ENCODE measurements around the gene RIMS3.

RIMS3 gene

GRCh38 chr1:40652979-40653378 lies 12.5 kb downstream of the RIMS3 start:
- DNase-seq: no peak

GRCh38 chr1:40652468-40652867 lies 13.0 kb downstream of the RIMS3 start:
- no peak for DNase-seq

DNA sequence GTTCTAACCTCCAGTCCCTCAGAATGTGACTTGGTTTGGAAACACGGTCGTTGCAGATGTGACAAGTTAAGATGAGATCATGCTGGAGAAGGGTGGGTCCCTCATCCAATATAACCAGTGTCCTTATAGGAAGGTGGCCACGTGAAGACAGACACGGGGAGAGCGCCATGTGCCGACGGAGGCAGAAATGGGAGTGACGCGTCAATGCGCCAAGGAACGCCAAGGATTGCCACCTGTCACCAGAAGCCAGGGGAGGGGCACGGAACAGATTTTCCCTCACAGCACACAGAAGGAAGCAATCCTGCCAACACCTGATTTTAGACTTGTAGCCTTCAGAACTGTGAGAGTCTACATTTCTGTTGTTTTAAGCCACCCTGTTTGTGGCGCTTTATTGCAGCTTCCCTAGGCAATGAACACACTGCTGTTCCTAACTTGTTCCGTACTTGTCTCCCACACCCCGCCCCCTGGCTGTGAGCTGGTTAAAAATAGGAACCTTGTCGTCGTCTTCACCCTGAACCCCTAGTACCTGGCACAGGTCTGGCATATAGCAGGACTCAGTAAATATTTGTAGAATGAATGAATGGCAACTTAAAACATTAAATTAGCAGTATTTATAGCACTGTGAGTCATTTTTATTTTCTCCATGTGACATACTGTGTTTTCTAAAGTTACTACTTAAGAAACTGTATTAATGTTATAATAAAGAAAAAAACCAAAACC lies 14.2 kb downstream of the RIMS3 start:
- DNase-seq: no peak

- no peak for DNase-seq
Observed at GRCh38 chr1:40650075-40650474, 15.4 kb downstream of the RIMS3 start.

DNA sequence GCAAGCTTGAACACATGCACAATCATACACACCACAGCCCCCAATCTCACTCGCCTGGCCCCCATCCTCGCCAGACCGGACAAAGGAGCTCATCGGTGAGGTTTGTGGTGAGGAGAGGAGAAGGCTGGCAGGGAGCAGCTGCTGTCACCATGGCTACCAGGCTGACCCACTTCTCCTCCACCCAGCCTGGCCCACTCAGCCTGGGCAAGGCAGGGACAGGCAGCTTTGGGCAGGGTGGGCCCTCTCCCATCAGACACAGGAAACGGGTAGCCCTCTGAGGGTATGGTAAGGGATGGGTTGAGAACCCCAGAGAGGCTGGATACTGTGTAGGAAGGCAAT lies 15.9 kb downstream of the RIMS3 start:
- DNase-seq: no peak

DNA sequence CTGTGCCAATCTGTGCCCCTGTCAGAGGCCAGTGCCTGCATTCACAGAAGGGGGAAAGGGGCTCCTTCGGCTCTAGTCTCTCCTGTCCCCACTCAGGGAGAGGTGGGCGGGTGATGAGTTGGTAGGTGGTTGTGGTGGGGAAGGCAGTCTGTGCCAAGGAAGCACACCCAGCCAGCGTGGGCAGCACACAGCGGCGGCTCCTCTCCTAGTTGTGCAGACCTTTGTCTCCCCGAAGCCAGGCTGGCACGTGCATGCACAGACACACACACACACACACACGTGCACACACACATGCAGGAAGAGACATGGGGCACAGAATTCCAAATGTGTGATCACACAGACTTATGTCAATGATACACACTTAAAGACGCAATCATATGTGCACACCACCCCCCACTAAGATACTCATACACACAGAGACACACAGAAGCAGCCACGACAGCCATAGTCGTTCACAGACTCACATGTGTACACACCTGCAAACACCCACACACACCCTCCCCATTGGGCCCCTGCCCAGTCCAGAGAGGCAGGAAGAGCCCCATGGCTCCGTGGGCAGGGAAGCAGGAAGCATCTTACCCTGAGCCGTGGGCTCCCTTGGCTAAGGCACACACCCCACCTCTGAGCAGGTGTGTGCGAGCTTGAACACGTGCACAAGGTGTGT lies 16.4 kb downstream of the RIMS3 start:
- DNase-seq: no peak

DNA sequence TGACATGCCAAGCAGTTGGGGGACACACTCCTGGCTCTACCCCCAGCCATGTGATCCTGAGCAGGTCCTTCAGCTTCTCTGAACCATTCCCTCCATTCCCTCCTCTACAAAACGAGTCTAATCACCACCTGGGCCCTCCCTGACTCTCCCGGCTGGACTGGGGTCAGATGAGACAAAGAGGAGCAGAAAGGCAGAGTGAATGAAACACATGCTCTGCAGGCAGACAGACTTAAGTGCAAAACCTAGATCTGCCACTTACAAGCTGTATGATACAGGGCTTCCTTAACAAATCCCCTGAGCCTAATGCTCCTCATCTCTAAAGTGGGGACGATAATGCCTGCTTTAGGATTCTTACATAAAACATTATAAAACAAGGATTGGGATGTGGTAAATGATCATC lies 17.3 kb downstream of the RIMS3 start:
- DNase-seq: no peak

GRCh38 chr1:40646315-40646714 lies 19.2 kb downstream of the RIMS3 start:
- DNase-seq: no peak

DNA sequence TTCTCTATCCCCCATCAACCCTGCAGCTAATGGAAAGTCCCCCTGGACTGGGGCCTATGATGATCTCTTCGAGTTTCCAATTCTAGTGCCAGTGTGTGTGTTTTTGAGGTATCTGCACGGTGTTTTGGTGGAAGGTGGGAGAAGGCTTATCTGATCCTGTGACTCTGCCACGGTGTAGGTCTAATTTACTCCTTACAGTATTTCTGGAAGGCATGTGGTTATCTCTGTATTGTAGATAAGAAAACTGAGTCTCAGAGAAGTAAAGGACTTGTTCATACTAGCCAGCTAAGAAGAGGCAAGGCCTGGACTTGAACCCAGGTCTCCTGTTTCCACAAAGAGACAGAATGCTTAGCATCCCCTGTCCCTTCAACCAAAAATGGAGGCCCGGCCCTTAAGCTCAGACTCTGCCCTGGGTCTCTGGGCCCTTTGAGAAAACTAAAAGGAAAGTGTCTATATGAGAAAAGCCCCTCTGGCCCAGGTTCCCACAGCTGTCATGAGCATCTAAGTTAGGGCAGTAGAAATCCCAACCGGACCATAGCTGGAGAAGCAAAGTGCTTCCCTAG lies 20.3 kb downstream of the RIMS3 start:
- DNase-seq: no peak

DNA sequence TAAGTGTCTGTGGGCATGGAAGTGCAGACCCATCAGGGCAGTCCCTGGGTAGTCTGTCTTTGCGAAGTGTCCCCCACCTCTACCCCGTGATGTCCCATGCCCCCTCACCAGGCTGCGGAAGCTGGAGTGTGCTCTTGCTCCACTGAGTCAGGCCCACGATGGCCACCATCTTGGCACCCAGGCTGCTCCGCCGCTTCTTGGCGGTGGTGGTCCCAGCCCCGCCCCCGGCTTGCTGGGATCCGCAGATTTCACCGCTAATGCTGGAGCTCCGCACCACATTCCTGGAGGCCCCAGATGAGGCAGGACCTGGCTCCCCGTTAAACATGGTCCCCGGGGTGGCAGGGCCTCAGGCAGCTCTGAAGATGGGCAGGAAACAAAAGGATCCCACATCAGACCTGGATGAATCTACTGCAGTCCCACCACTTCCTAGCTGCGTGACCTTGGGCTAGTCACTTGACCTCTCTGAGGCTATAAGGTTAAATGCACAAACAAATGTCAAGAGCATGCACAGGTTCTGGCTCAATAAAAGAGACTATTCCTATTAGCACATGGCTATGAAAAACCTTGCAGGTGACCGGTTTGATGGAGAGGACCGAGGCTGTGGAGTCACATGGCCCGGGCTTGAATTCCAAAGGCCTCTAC lies 23.8 kb downstream of the RIMS3 start:
- no peak for DNase-seq

DNA sequence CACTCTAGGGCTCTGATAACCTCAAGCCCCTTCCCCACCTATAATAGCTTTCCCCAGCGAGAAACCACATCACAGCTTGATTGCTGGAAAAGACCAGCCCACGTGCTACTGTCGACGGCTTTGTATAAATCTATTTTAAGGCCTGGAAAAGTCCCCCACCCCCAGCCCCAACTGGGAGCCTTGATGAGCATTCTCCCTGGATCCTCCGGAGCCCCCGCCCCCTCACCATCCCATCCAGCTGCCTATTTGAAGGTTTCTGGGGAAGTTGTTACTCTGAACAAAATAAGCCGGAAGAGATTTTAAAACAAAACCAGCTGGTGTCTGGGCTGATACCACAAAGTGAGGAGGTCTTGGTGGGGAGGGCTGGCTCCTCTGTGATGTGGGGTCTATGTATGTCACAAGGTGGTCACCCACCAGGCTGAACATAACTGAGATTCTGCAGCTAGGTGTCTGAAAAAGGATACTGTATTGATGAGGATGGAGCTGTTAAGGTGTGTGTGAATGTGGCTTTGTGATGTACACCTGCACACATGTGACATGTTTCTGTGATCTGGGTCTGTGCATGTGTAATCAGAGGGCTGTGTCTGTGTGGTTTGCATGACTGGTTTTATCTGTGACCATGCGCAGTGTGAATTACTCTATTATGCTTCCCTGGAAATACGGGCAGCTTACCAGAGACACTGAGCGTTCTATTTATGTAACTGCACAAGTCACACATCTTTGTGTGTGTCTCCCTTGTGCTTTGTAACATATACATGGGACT lies 25.0 kb downstream of the RIMS3 start:
- DNase-seq: no peak

DNA sequence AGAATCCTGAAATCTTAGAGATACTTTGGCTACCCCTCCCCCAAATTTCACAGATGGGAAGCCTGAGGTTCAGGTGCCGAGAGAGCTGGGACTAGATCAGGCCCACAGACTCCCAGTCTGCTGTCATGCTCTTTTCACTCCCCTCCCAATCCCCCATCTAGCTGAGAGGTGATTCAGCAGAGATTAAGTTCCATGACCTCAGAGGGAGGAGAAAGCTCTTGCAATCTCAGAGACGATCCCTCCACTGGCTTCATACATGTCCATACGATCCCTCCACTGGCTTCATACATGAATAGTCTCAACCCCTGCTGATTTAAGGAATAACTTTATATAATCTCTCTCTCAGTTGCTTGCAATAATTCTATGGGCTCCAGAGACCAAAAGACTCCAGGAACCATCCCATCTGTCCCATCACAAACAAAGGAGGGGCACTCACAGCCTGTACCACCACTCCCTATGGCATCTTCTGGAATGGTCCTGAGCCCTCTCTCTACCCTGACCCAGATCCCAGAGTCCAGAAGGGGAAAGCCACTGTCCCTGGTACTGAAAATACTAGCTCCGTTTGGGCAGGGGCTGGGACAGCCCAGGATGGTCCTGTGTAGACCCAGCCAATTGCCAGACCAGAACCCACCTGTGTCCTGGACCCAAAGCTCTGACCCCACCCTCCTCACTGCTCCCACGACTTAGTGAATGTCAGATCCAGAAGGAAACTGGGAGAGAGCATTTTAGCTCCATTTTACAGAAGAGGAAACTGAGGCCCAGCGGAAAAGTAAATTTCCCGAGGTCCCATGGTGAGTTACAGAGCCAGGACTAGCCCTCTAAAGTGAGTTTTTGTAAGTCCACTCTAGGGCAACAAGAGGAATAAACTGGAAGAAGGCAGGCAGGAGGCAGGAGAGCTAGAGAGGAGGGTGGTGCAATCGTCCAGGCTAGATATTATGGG lies 27.1 kb downstream of the RIMS3 start:
- DNase-seq: no peak

GRCh38 chr1:40637470-40638007 lies 27.9 kb downstream of the RIMS3 start:
- DNase-seq: no peak

DNA sequence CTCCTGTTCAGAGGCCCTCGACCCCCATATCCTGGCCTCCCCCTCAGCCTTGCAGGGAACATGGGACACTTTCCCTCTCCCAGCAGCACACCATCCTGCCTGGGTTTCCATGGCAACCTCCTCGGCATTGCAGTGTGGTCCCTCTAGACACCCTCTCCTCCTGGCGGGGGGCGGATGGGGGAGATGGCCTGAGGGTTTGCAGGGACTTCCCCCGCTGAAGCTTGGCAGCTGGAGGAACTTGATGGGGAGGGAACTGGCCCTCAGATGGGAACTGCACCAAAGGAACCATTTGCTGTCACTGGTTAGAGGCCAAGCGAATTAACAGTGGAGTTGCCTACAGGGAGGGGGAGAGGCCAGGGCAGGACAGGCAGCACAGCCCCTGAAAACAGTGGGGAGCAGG lies 28.7 kb downstream of the RIMS3 start:
- no peak for DNase-seq

DNA sequence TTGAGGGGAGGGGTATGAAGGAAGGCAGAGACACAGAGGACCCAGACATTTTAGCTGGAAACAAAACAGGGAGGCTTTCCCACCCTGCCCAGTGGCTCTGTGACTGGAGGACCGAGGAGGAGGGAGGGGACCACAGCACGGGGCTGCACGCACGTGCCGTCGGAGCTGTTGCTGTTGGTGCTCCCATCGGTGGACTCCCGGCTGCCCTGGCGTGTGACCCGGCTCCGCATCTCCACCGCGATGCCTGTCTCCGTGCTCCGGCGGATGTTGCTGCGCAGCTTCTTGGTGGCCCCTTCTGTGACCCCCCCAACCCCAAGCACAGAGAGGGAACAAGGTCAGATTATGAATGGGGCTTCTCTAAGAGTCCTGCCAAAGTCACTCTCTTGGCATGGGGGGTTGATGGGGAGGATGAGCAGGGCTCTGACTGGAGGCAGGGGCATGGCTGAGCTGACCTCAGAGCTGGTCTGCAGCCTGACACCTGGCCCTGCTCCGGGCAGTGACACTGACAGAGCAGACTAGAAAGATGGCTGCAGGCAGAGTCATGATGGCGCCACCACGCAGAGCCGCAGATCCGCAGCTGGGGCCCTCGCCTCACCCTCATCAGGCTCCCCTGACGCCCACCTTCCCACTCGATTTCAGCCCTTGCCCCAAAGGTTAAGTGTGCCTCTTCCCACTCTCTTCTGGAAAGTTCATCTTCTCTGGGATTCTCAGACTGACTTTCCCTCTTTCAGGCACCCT lies 29.6 kb downstream of the RIMS3 start:
- DNase-seq: no peak

GRCh38 chr1:40634901-40635655 lies 30.4 kb downstream of the RIMS3 start:
- no peak for DNase-seq

DNA sequence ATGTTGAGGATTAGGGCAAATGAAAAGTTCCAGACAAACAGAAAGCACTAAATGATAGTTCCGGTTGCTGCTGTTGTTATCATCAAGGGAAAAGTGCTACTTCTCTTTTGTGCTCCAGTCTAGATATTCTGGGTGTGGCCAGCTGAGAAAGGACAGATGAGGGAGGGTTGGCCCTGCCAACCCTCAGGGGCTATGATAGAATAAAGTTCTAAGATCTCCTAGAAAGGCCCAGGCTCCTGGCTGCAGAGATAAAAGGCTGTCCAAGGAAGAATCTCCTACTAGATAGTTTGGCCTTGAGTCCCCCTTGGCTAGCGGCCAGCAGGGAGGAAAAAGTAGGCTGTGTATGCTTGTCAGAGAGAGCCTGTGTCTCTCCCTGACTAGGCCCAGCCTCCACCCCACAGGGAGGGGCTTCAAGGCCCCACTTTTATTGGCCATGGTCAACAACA lies 31.5 kb downstream of the RIMS3 start:
- no peak for DNase-seq

DNA sequence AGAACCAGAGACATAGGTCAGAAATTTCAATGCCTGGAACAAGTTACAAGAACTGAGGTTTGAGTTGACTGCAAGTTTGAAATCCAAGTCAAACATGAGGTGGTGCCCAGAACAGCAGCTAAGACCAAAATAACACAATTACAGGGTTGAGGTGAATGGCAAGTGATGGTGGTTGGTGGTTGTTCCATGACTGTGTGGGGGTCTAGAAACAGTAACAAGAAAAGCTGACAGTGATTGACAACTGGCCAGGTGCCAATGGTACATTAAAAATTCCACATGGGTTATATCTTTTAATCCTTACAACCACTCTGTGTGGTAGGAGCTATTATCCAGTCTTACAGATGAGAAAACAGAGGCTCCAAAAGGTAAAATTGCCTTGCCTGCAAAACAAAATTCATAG lies 32.0 kb downstream of the RIMS3 start:
- no peak for DNase-seq

DNA sequence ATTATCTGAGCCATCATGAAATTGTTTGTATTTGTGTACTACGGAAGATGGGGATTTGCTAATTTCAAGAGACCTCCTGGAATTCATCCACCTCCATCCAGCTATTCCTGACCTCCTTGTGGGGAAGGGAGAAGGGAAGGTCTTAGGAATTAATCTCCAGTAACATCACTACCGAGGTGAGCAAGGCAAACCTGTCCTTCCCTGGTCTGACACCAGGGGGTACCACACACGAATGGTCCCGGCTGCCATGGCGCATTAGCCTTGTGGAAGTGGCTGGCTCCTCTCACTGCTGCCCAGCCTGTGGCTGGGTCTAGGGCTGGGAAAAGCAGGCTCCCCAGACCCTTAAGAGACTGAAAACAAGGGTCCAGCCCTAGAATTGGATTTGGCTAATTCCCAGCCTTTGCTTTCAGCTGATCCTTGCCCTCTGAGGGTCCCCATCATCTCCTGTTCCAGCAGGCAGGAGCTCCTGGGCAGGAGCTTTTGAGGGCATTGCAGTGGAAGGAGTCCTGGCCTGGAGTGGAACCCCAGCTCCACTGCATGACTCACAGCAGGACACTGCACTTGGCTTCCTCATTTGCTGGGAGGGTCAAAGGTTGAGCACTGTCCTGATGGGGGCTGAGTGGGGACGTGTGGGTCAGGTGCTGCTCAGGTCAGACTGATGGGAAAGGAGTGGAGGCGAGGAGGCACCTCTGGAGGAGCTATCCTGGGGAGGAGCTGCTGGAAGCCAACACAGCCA lies 34.8 kb downstream of the RIMS3 start:
- peak; percentile 15 for DNase-seq

DNA sequence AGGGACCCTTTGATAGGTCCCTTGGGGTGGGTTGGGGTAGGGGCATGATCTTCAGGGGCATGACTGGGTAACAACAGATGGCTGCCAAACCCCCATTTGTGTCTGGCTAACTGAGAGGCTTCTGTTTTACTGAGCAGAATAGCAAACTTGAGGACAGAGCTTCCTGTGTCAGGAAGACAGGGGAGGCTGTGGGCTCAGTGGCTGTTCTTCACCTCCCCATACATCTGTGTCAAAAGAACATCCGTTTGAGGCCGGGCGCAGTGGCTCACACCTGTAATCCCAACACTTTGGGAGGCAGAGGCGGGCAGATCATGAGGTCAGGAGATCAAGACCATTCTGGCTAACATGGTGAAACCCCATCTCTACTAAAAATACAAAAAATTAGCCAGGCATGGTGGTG lies 35.9 kb downstream of the RIMS3 start:
- DNase-seq: peak; percentile 67
